Measurements from ENCODE around the gene PARD6A.

PARD6A gene, protein sequence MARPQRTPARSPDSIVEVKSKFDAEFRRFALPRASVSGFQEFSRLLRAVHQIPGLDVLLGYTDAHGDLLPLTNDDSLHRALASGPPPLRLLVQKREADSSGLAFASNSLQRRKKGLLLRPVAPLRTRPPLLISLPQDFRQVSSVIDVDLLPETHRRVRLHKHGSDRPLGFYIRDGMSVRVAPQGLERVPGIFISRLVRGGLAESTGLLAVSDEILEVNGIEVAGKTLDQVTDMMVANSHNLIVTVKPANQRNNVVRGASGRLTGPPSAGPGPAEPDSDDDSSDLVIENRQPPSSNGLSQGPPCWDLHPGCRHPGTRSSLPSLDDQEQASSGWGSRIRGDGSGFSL

DNA sequence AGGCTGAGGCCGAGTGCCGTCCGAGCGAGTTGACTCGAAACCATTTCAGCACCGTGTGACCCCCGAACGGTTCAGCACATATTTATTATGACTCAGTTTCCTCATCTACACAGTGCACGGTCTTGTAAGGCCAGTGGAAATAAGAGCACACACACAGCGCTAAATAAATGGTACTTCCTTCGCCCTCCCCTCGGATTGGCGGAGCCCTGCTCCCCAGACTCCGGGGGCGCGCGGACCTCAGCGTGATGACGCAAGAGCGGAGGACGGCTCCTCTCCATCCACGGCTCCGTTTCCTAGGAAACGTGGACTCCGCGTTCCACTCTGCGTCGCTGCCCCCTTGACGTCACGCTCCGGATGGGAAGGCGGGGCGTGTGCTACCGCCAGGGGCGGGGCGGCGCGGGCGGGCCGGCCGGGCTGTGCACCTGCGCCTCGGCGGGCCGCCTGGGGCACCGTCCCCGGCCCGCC is at the start of gene PARD6A:
TSS of gene PARD6A (plus strand) at position 397 of the 465 bp plus-strand sequence. CDS start 79 bp downstream, outside the sequence.
- peak; percentile 95 for DNase-seq (ENCODE audit: low spot score)

DNA sequence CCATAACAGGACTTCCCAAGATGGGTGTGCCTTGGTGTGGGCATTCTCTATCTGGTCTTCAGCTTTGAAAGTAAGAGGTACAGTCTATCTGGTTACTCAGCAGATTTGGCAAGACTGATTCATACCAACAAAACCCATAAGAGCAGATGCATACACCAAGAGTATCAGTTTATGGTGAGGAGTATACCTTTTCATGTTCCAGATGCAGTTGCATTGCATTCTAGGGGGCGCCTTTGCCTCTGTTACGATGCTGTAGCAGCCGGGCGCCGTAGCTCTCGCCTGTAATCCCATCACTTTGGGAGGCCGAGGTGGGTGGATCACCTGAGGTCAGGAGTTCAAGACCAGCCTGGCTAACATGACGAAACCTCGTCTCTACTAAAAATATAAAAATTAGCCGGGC is 47.0 kb upstream of the PARD6A start:
- peak; percentile 14 for DNase-seq (ENCODE audit: low spot score)

DNA sequence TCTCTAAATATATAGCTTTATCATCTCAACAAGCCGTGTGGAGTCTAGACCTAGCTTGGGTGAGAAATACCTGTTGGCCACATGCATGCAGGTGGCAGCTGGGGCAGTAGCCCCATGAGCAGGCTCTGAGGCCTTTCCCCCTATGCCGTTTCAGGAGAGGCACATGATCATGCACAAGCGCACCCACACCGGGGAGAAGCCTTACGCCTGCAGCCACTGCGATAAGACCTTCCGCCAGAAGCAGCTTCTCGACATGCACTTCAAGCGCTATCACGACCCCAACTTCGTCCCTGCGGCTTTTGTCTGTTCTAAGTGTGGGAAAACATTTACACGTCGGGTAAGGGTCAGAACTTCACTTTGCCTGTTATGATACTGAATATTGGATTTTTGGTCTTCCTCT is 32.5 kb upstream of the PARD6A start:
- DNase-seq (ENCODE audit: low spot score) = no peak

DNA sequence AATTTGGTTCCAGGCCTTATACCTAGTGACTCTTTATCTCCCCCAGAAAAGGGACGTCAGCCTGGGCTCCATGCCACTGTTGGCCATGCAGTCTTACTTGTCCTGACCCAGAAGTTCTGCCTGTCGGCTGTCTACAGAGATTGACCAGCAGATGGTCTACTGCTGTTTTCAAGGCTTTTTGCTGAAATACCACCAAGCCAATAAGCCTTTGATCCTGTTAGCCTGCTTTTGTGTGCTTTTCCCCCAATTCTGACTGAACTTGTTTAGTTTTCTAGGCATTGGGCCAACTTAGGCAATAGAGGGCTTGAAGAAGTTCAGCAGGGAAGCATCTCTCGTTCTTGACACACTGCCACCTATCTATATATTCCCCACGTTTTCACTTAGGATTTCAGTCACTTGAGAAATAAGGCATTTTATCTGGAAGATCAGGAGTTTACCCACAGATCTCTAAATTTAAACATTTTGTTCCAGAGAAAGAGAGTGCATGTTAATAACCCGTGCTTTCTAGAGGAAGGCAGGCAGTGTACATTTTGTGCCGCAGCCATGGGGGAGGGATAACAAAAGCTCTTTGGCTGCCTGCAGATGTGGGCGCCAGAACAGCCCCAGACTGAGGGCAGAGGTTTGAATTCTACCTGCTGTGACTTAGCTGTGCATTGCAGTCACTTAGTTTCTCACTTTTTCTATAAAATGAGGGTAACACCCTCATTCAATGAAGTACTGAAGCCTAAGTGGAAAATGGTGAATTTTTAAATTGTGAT is 28.2 kb upstream of the PARD6A start:
- no peak for DNase-seq (ENCODE audit: low spot score)

DNA sequence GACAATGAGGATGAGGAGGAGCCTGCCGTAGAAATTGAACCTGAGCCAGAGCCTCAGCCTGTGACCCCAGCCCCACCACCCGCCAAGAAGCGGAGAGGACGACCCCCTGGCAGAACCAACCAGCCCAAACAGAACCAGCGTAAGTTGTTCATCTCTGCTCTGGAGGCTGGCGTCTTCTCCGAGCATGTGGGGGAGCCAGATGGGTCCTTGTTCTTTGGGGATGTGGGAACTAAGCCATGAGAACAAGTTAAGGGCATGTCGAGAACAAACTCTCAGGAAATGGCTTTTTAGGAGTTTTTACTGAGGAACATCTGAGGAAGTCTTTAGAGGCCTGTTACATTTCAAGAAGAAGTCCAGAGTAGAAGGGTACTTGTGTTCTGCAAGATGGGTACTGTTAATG is 24.0 kb upstream of the PARD6A start:
- DNase-seq (ENCODE audit: low spot score) = no peak

DNA sequence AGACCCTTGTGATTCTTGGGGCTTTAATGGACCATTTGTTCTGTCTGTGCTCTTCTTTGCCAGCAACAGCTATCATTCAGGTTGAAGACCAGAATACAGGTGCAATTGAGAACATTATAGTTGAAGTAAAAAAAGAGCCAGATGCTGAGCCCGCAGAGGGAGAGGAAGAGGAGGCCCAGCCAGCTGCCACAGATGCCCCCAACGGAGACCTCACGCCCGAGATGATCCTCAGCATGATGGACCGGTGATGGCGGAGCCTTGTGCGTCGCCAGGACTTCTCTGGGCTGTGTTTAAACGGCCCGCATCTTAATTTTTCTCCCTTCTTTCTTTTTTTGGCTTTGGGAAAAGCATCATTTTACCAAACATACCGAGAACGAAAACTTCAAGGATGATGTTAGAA is 23.1 kb upstream of the PARD6A start:
- no peak for DNase-seq (ENCODE audit: low spot score)

DNA sequence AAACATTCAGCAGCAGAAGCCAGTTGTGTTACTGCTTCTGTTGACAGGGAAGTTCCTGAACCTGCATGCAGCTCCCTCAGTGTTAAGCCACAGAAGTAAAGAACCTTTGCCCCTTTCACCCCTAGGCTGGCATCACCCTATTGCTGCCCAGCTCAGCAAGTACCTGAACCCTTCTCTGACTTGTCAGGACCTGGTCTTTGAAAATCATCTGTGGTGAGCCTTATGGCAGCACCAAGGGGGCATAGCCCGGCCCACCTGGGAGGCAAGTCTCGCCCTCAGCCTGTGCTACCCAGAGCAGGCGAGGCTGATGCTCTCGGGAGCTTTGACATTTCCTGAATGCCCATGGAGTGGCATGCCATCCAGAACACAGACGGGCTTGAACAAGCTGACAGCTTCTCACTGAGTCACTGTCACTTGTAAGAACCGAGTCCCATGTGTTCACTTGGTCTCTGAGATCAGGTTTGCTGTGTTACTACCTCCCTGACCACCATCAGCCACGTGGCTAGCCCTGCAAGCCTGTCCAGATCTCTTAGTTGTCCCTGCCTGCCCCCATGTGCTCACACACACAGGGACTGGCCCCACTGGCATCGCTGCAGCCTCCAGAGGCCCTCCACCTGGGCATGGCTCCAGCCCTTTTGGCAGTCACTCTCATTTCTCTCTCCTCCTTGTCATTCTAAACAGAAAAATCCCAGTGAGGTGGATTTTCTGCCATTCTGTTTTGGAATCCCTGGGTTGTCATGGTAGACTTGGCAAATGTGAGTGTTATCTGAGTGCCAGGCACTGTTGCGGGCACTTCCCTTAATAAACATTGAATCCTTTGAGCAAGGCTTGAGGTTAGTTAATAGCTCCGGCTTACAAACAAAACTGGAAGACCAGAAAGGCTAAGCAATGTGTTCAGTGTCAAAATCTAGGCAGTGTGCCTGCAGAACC is 18.7 kb upstream of the PARD6A start:
- DNase-seq (ENCODE audit: low spot score) = no peak

DNA sequence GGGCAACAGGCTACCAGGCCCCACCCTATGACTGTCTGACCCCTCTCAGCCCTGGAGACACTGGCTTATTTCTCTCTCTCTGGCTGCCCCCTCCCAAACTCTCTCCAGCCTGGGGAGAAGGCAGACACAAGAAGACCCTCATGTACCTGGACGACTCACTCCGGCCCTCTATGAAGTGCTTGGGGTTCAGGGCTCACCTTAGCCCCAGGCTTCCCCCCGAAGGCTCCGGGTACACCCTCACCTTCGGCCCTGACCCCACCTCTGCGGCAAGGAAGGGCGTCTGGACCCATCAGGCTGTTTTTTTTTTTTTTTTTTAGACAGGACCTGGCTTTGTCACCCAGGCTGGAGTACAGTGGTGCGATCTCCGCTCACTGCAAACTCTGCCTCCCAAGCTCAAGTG is 16.7 kb upstream of the PARD6A start:
- no peak for DNase-seq (ENCODE audit: low spot score)

DNA sequence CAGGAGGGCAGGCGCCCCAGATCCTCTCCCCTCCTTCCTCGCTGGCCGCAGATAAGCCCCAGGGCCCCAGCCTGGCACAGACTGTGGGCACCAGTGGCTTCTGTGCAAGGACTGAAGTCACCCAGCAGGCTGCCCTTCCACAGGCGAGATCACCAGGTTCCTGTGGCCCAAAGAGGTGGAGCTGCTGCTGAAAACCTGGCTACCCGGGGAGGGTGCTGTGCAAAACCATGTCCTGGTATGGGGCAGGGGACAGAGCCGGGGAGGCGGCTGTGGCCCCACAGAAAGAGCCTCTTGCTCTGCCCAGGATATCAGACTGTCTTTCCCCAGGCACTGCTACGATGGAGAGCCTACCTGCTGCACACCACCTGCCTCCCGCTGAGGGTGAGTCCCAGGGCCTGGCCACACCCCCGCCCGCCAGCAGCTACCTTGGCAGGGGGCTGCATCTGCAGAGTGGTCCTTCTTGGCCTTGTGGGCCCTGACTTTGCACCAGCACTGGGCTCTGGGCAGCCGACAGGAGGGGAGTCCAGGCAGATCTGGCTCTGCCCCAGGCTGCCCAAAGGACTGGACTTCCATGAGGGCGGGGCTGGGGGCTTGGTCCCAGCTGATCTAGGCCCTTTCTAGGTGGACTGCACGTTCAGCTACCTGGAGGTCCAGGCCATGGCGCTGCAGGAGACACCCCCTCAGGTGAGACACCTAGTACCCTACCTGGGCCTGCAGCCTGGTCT is 15.2 kb upstream of the PARD6A start:
- no peak for DNase-seq (ENCODE audit: low spot score)

DNA sequence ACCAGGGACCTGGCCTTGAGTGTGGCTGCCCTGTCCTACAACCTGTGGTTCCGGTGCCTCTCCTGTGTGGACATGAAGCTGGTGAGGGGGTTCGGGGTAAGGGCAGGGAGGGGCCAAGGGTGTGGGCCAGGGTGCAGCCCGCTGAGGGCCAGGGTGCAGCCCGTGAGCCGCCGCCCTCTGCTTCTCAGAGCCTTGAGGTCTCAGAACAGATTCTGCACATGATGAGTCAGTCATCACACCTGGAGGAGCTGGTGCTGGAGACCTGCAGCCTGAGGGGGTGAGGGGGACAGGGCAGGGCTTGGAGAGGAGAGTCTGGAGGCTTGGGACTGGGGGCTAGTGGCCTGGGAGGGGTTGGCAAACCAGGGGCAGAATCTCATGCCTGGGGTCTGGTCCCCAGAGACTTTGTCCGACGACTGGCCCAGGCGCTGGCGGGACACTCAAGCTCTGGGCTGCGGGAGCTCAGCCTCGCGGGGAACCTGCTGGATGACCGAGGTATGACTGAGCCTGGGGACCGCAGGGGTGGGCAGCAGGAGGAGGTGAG is 13.6 kb upstream of the PARD6A start:
- no peak for DNase-seq (ENCODE audit: low spot score)

DNA sequence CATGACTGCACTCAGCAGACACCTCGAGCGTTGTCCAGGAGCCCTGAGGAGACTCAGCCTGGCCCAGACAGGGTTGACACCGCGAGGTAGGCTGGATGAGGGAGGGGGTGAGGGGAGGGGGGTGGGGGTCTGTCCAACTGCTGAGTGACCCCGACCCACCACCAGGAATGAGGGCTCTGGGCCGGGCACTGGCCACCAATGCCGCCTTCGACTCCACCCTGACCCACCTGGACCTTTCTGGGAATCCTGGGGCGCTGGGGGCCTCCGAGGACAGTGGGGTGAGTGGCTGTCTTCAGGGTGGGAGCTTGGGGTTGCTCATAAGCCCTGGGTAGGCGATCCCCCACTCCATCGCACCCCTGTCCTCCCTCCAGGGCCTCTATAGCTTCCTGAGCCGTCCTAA is 13.1 kb upstream of the PARD6A start:
- no peak for DNase-seq (ENCODE audit: low spot score)

DNA sequence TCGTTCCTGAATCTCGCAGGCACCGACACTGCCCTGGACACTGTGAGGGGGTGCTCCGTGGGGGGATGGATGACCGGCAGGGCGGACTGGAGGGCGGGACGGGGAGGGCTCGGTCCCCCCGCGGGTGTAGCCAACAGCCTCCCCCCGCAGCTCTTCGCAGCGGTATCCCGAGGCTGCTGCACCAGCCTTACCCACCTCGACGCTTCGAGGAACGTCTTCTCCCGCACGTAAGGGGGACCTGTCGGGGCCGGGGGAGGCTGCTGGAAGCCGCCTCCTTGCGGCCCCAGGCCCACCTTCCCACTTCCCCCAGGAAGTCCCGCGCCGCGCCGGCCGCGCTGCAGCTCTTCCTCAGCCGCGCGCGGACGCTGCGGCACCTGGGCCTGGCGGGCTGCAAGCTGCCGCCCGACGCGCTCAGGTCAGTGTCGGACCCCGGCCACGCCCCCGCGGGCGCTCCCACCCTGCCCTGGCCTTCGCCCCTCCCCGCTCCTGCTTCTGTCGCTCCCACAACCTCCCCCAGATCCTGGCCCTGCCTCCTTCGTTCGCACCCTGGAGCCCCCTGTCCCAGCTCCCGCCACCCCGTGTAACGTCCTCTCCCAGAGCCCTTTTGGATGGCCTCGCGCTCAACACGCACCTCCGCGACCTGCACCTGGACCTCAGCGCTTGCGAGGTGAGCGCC is 12.5 kb upstream of the PARD6A start:
- no peak for DNase-seq (ENCODE audit: low spot score)

DNA sequence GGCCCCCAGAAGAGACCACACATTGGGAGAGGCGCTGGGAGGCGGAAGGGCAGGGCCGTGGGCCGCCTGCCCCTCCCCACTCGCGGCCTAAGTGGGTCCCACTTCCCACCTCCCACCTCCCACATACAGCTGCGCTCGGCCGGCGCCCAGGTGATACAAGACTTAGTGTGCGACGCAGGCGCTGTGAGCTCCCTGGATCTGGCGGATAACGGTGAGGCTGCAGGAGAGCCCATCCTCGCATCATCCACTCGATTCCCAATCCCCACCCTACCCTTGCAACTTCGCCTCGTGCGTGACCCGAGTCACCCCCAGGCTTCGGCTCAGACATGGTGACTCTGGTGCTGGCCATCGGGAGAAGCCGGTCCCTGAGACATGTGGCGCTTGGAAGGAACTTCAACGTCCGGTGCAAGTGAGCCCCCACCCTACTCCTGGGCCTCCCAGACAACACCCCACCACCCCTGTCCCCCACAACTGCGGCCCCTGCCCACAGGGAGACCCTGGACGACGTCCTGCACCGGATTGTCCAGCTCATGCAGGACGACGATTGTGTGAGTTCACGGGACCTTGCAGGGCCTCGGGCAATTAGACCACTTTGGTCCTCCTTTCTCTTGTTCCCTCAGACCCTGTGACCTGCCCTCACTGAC is 11.9 kb upstream of the PARD6A start:
- no peak for DNase-seq (ENCODE audit: low spot score)

DNA sequence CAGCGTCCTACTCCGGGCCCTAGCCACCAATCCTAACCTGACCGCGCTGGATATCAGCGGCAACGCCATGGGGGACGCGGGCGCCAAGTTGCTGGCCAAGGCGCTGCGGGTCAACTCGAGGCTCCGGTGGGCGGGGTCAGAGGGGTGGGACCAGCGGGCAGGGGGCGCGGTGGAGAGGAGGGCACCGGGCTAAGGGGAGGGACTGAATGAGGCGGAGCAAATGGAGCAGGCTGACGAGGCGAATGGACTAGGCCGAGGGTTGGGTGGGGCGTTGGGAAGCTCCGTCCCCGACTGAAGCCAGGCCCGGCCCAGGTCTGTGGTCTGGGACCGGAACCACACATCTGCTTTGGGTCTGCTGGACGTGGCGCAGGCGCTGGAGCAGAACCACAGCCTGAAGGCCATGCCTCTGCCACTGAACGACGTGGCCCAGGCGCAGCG is 11.2 kb upstream of the PARD6A start:
- no peak for DNase-seq (ENCODE audit: low spot score)

DNA sequence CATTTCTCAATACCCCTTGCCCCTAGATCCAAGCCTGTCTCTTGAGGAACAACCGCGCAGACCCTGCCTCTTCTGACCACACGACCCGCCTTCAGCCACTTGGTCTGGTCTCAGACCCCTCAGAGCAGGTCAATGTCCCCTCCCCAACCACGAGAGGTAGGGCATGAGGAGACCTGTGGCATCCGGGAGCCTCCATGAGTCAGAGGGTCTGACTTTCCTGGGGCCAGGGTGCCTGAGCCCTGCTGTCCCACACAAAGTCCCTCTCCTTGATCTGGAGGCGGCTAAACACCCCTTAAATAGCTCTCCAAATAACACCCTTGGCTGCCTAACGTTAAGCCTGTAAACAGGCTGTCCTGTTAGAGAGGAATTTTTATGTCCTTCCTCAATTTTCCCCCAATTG is 10.7 kb upstream of the PARD6A start:
- no peak for DNase-seq (ENCODE audit: low spot score)

DNA sequence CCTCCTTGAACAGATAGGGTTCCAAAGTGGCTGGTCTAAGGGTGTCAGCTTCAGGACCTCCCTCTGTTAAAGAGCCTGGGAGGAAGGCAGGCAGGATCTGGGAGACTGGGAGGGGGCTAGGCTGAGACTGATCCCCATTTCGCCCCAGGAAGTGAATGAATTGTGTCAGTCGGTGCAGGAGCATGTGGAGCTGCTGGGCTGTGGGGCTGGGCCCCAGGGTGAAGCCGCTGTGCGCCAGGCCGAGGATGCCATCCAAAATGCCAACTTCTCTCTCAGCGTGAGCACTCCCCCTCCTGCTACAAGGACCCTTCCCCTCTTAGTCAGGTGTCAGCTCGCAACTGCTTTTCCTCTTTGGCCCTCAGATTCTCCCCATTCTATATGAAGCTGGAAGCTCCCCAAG is 9.7 kb upstream of the PARD6A start:
- DNase-seq (ENCODE audit: low spot score) = no peak

DNA sequence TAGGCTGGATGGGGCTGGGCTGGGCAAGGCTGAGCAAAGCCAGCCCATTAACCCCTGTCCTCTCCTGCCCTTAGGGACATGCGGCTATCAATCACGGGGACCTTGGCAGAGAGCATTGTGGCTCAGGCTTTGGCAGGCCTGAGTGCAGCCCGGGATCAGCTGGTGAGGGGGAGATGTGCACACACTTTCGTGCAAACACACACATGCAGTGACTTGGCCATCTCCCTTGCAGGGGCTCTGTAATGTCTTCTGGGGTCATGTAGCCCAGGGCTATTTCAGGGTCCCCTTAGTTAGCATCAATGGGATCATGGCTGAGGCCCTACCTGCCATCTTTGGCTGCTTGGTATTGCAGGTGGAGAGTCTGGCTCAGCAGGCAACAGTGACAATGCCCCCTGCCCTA is 8.9 kb upstream of the PARD6A start:
- no peak for DNase-seq (ENCODE audit: low spot score)

DNA sequence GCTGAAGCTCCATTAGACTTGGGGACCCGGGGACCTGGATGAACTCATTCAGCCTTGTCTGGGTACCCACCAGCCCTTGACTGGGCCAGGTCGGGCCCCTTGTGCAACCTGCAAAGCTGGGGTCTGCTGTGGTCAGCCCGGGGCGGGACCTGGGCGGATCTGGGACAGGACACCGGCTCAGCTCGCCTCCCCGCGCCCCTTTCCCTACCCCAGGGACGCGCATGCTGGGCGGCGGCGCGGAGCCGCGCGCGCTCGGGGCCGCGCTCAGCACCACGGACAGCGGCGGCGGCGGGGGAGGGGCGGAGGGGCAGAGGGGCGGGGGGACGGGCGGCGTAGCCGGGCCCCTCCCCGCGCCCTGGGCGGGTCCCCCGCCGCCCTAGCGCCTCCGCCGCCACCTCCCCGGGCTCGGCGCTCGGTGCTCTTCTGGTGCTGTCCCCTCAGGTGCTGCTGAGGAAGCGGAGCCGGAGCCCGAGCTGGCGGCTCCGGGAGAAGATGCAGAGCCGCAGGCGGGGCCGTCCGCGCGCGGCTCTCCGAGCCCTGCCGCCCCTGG is 8.1 kb upstream of the PARD6A start:
- DNase-seq (ENCODE audit: low spot score) = no peak

DNA sequence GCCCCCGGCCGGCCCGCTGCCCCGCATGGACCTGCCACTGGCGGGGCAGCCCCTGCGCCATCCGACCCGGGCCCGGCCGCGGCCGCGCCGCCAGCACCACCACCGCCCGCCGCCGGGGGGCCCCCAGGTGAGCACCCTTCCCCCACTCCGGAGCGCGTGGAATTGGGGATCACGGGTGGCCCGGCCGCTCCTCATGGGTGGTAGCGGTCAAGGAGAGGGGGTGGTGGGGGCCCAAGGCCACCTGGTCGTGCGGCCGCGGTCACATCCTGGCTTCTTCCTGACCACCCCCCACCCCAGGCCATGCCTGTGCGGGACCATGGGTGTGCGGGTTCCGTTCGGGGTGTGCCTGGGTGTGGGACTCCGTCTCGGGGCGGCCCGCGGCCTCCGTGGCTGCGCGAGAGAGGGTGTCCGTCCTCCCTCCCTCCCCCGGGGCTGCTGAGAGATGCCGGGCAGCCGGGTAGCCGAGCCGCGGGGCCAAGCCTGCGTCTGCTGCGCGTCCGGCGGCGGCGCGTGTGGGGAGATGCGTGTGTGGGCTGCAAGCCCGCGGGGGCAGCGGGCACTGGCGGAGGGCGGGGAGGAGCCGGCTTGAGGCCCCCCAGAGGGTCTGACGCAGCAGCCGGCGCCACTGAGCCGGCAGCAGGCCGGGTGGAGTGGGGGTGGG is 7.5 kb upstream of the PARD6A start:
- no peak for DNase-seq (ENCODE audit: low spot score)

Data from hematopoietic multipotent progenitor cell treated with erythropoietin and hydrocortisone succinate and interleukin-3 and kit ligand, for 17 days (in vitro differentiated cells).